Activated naive CD8-positive, alpha-beta T cell (primary cell): Measurements from ENCODE around the gene ALG9.

ENCODE experiments used
- H3K27ac Mint-ChIP-seq: one replicate; pipeline ENCODE4 v1.8.0; 2021; ENCODE audit warnings: mixed read lengths
- H3K27me3 Mint-ChIP-seq: one replicate; pipeline ENCODE4 v1.8.0; 2021; ENCODE audit warnings: mixed read lengths
- H3K36me3 Mint-ChIP-seq: one replicate; pipeline ENCODE4 v1.8.0; 2021; ENCODE audit warnings: mixed read lengths
- H3K4me1 Mint-ChIP-seq: one replicate; pipeline ENCODE4 v1.8.0; 2021; ENCODE audit warnings: low read depth, mixed read lengths
- H3K4me3 Mint-ChIP-seq: one replicate; pipeline ENCODE4 v1.8.0; 2021; ENCODE audit warnings: mild to moderate bottlenecking, mixed read lengths
- H3K9me3 Mint-ChIP-seq: one replicate; pipeline ENCODE4 v1.8.0; 2021; ENCODE audit warnings: low read depth, mixed read lengths

Gene ALG9

DNA sequence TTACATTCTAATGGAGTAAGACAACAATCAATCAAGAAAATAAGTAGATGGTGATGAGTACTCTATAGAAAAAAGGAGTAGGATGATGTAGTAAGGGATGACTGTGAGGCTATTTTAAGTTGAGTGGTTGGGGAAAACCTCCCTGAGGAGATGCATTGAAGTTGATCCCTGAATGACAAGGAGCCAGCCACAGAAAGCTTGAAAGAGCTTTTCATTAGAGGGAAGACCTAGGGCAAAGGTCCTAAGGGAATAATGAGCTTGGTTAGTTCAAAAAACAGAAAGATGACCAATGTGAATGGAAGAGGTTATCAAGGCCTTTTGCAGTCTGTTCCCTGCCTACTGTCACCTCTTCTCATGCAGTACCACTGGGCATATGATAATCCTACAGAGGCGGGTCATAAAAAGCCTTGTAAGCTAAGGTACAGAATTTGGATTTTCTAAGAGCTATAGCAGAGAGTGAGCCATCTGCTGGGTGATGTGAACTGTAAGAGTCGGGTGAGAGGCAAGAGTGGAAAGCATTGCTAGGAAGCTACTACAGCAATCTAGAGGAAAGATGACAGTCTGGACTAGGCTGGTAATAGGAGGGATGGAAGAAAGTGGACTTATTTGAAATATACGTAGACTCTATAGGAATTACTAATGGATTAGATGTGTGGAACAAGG, 108.3 kb downstream of the ALG9 start:
- no peaks in the 10 kb centered on the region for H3K9me3 Mint-ChIP-seq
- no peak overlapping the region for H3K4me3 Mint-ChIP-seq
- H3K27ac Mint-ChIP-seq = no peak overlapping the region
- H3K36me3 Mint-ChIP-seq = peaks cover 17% of the 10 kb centered on the region
- no peaks in the 10 kb centered on the region for H3K27me3 Mint-ChIP-seq
- H3K4me1 Mint-ChIP-seq = peaks cover 34% of the 10 kb centered on the region

DNA sequence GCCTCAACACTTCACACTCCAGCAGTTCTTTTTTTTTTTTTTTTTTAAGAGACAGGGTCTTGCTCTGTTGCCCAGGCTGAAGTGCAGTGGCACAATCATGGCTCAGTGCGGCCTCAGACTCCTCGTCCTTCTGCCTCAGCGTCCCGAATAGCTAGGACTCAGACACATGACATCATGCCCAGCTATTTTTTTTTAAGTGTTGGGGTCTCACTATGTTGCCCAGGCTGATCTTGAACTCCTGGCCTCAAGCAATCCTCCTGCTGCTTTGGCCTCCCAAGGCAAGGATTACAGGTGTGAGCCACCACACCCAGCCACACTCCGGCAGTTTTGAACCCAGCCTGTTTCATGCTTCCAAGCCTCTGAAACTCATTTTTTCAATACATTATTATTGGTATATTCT, 108.9 kb downstream of the ALG9 start:
- no peaks in the 10 kb centered on the region for H3K27me3 Mint-ChIP-seq
- no peak overlapping the region for H3K4me3 Mint-ChIP-seq
- H3K4me1 Mint-ChIP-seq = peaks cover 35% of the 10 kb centered on the region
- H3K27ac Mint-ChIP-seq = no peak overlapping the region
- H3K36me3 Mint-ChIP-seq = peaks cover 21% of the 10 kb centered on the region
- no peaks in the 10 kb centered on the region for H3K9me3 Mint-ChIP-seq

GRCh38 chr11:111761036-111761435, 110.3 kb downstream of the ALG9 start:
- H3K9me3 Mint-ChIP-seq = no peaks in the 10 kb centered on the region
- no peak overlapping the region for H3K4me3 Mint-ChIP-seq
- no peak overlapping the region for H3K27ac Mint-ChIP-seq
- H3K36me3 Mint-ChIP-seq = peaks cover 23% of the 10 kb centered on the region
- H3K27me3 Mint-ChIP-seq = no peaks in the 10 kb centered on the region
- peaks cover 28% of the 10 kb centered on the region for H3K4me1 Mint-ChIP-seq

DNA sequence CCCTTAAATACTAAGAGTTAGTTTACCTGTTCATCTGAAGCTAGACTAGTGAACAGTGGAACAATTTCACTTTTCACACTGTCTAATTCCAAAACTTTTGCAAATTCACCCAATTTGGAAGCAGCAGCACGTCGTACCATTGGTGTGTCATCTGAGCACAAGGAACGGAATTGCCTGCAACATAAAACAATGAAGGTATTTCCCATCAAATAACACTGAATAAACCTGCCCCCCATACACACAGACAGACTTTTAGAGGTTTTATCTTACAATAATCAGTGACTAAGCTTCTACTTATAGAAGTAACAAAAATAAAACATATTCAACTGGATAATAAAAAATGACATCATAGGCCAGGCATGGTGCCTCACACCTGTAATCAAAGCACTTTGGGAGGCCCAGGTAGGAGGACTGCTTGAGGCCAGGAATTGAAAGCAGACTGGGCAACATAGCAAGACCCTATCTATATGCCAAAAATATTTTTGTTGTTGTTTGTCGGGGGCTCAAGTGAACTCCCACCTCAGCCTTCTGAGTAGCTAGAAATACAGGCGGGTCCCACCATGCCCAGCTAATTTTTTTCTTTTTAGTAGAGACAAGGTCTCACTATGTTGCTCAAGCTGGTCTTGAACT, 111.5 kb downstream of the ALG9 start:
- Mint-ChIP-seq H3K4me1 (peaks cover 21% of the 10 kb centered on the region), H3K27me3 (no peaks in the 10 kb centered on the region), H3K9me3 (no peaks in the 10 kb centered on the region), H3K4me3 (no peak overlapping the region), H3K36me3 (peaks cover 23% of the 10 kb centered on the region), H3K27ac (no peak overlapping the region)

DNA sequence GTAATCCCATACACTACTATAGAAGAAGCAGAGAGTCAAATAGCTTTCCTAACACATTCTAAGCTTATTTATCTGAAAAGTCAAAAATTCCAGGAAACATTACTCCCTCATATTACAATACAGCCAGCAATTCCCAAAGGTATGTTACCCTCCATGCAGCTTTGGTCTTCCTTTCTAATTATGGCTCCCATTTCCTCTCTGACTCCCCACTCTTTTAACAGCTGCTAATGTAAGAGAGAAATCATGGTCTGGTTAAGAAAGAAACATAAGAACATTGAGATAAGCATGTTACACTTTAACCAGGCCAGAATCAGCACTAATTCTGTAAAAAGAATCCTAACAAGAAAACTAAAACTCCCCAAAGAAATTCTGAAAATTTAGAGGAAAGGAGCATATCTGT, 112.0 kb downstream of the ALG9 start:
- Mint-ChIP-seq H3K27ac (no peak overlapping the region), H3K4me1 (peaks cover 16% of the 10 kb centered on the region), H3K36me3 (peaks cover 23% of the 10 kb centered on the region), H3K27me3 (no peaks in the 10 kb centered on the region), H3K9me3 (no peaks in the 10 kb centered on the region), H3K4me3 (no peak overlapping the region)

DNA sequence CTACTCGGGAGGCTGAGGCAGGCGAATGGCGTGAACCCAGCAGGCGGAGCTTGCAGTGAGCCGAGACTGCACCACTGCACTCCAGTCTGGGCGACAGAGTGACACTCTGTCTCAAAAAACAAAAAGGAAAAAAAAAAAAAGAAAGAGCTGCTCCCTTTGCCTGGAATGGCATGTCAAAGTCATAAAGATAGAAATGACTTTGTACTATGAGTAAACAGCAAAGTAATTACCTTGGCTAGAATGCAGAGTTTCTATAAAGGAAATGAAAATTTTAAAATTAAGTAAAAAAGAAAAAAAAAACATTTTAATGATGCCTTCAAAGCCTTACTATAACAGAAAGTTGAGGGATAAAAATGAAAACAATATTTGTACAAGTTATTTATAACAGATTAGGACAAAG, 115.3 kb downstream of the ALG9 start:
- Mint-ChIP-seq H3K27me3 (no peaks in the 10 kb centered on the region), H3K27ac (no peak overlapping the region), H3K4me3 (no peak overlapping the region), H3K9me3 (no peaks in the 10 kb centered on the region), H3K4me1 (peaks cover 1% of the 10 kb centered on the region), H3K36me3 (peaks cover 16% of the 10 kb centered on the region)

- Mint-ChIP-seq H3K9me3 (no peaks in the 10 kb centered on the region), H3K4me1 (no peaks in the 10 kb centered on the region), H3K27ac (no peak overlapping the region), H3K36me3 (peaks cover 21% of the 10 kb centered on the region), H3K27me3 (no peaks in the 10 kb centered on the region), H3K4me3 (no peak overlapping the region)
These were observed 121.7 kb downstream of the ALG9 start for GRCh38 chr11:111749646-111750045.

DNA sequence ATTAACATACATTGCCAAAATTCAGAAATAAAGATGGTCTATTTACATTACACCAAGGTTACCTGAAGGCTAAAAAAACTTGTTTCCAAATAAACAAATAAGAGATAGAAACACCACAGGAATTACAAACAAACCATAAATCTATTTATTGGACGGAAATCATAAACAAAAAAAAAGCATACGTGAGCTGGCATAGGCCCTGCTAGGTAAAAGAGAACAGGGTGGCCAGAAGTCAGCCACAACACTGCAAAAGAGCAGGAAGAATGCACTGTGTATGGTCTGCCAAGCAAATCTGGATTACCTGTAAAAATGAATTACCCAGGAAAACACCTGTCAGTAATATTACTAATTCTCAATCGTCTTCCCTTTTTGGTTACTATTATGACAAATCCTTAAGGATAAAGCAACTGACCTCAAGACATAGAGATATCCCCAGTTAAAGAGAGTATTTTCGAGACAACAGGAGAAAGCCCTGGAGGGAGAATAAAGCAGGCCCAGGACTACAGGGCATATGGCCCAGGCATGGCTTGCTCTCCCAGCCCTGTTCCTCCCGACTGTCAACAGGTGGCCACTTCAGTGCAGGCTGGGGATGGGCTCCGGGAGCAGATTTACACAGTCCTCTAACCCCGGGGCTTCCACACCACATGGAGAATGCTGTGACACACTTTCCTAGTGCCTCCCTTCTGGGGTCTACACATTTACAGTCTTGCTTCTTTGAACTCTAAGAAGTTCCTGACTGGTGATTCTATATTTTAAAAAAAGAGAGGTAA, 123.2 kb downstream of the ALG9 start:
- Mint-ChIP-seq H3K36me3 (peaks cover 19% of the 10 kb centered on the region), H3K4me1 (no peaks in the 10 kb centered on the region), H3K4me3 (no peak overlapping the region), H3K9me3 (no peaks in the 10 kb centered on the region), H3K27me3 (no peaks in the 10 kb centered on the region), H3K27ac (no peak overlapping the region)

DNA sequence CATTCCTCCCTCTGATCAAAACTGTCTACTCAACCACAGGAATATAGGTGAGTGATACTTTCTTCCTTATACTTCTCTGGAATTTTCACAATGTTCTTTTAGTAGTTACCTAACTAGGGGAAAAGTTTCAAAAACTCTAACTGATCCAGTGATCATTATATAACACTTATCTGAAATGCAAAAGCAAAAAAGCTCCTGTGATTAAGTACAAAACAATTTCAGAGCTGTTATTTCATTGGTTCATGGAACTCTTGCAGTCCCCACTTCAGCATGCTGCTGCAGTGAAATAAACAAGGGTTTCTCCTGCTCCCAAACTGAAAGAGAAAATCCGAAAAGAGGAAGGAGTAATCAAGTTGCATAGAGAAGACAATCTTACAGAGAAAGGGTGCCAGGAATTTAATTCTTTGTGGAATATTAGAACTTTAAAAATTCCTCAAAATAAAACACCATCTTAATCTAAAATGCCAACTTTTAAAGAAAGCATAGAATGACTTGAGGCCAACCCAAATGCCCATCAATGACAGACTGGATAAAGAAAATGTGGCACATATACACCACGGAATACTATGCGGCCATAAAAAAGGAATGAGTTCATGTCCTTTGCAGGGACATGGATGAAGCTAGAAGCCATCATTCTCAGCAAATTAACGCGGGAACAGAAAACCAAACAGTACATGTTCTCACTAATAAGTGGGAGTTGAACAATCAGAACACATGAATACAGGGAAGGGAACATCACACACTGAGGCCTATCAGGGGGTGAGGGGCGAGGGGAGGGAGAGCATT, 125.5 kb downstream of the ALG9 start:
- Mint-ChIP-seq H3K9me3 (no peaks in the 10 kb centered on the region), H3K4me1 (no peaks in the 10 kb centered on the region), H3K27ac (no peak overlapping the region), H3K36me3 (peaks cover 16% of the 10 kb centered on the region), H3K27me3 (no peaks in the 10 kb centered on the region), H3K4me3 (no peak overlapping the region)

DNA sequence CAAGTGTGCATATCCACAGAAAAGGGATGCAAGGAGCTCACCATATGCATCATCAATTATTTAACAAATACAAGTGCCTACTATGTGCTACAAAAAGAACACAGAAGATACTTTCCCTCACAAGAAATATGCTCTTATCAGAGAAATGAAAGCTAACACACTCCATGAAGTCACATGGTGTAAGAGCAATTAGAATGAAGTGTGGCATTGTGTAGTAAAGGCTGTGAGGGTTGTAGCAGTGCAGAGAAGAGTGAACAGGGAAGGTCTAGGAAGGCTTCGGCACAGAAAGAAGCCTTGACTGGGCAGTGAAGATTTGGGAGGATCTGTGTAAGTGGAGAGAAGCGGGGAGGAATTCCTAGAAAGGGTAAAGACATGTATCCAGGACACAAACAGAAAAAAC, 127.7 kb downstream of the ALG9 start:
- Mint-ChIP-seq H3K4me3 (no peak overlapping the region), H3K27ac (no peak overlapping the region), H3K27me3 (no peaks in the 10 kb centered on the region), H3K9me3 (no peaks in the 10 kb centered on the region), H3K4me1 (no peaks in the 10 kb centered on the region), H3K36me3 (peaks cover 16% of the 10 kb centered on the region)

- peaks cover under 1% of the 10 kb centered on the region for H3K4me1 Mint-ChIP-seq
- H3K9me3 Mint-ChIP-seq = no peaks in the 10 kb centered on the region
- peaks cover 6% of the 10 kb centered on the region for H3K36me3 Mint-ChIP-seq
- no peak overlapping the region for H3K4me3 Mint-ChIP-seq
- no peak overlapping the region for H3K27ac Mint-ChIP-seq
- H3K27me3 Mint-ChIP-seq = no peaks in the 10 kb centered on the region
These were observed 129.6 kb downstream of the ALG9 start for GRCh38 chr11:111741751-111742150.

GRCh38 chr11:111739299-111739698, 132.1 kb downstream of the ALG9 start:
- Mint-ChIP-seq H3K9me3 (no peaks in the 10 kb centered on the region), H3K36me3 (no peaks in the 10 kb centered on the region), H3K27ac (no peak overlapping the region)

DNA sequence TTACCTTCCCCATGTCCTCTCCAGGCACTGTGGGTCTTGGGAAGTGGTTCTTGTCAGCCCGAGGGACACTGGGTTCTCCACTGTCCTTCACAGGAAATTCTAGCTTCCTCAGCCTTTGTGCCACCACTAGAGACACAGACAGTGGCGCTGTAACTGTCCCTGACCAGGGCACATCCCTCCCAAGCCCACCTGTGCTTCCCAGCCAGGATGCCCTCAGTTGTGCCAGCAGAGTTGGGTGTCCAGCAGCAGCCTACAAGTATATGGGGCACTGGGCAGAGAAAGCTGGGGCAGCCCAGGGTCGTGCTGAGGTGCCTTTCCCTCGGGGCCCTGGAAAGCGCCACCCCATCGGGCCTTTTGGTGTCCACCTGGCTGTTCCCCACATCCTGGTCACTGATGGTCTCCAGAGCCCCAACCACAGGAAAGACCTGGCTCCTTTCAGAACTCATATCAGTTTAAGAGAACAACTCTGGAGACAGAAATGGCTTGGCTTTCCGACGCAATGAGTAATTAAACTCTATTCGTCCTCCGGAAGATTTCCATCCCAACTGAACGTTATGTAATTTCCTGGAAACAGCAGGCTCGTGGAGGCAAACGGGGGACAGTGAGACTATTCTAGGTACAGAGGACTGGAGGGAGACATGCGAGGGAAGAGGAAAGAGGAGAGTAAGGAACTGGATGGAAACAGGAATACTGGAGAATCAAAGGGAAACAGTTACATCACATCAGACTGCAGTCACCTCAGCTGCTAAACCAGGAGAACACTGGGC, 133.8 kb downstream of the ALG9 start:
- H3K4me3 Mint-ChIP-seq = no peak overlapping the region
- H3K9me3 Mint-ChIP-seq = no peaks in the 10 kb centered on the region
- no peaks in the 10 kb centered on the region for H3K36me3 Mint-ChIP-seq
- H3K4me1 Mint-ChIP-seq = peaks cover 4% of the 10 kb centered on the region
- no peaks in the 10 kb centered on the region for H3K27me3 Mint-ChIP-seq
- no peak overlapping the region for H3K27ac Mint-ChIP-seq

More at GRCh38 chr11:111739299-111739698, 132.1 kb downstream of the ALG9 start:
- no peak overlapping the region for H3K4me3 Mint-ChIP-seq
- H3K4me1 Mint-ChIP-seq = peaks cover 4% of the 10 kb centered on the region
- H3K27me3 Mint-ChIP-seq = no peaks in the 10 kb centered on the region

DNA sequence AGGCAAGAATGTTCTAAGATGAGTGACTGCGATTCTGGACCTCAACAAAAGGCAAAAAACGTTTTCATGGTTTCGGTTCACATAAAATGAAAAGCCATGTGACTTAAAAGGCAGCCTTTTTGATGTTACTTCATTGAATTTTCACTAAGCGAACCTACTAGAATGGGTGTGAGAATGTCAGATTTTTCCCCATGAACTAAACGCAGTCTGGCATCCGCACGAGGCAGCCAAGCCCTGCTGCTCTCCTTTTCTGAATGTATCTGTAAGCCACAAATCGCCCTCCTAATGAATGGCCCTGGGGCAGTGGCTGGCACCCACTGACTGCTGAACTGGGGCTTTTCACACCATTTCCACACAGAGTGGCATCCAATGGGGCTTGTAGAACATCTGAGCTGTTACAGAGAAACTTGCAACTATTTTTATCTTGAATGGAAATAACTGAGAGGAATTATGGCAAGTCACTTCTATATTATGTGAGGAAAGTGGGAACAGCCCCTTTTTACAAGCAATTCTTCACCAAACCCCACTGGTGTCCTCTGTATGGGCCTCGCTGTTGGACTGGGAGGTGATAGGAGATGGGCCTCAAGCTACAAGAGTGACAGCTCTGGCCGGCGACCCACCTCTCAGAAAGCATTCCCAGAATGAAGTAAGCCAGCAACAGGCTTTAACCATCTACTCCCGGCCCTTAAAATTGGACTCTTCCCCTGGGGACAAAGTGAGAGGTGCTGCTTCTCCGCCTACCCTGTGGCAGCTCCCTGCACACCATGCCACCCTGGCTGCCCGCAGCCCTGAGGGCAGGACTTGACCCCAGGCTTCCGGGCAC, 134.5 kb downstream of the ALG9 start:
- Mint-ChIP-seq H3K9me3 (no peaks in the 10 kb centered on the region), H3K27ac (no peak overlapping the region), H3K4me1 (peaks cover 4% of the 10 kb centered on the region), H3K27me3 (no peaks in the 10 kb centered on the region), H3K36me3 (no peaks in the 10 kb centered on the region), H3K4me3 (no peak overlapping the region)
